Stimulated activated CD4-positive, alpha-beta T cell treated with anti-CD3 and anti-CD28 coated beads, TNF-alpha, amount 100 ng/mL, for 48 hours (primary cell): Measurements from ENCODE around the gene DLGAP3.

Source experiments
- DNase-seq, 3 donors: peaks; one replicate each; pipeline ENCODE4 v3.0.0-alpha.2; 2020; ENCODE audit warnings: low read depth in 3 of 3

DLGAP3 gene

GRCh38 chr1:34901919-34902318 lies 27.5 kb downstream of the DLGAP3 start:
- DNase-seq: no peak

- DNase-seq: no peak
These were observed 28.5 kb downstream of the DLGAP3 start for GRCh38 chr1:34900775-34901502.

GRCh38 chr1:34899906-34900305 lies 29.5 kb downstream of the DLGAP3 start:
- no peak for DNase-seq

GRCh38 chr1:34899471-34899870 lies 30.0 kb downstream of the DLGAP3 start:
- DNase-seq: no peak

GRCh38 chr1:34898330-34898761 lies 31.1 kb downstream of the DLGAP3 start:
- no peak for DNase-seq

- DNase-seq: no peak
These were observed 32.8 kb downstream of the DLGAP3 start for GRCh38 chr1:34896612-34897011.

GRCh38 chr1:34889705-34890104 lies 39.7 kb downstream of the DLGAP3 start:
- no peak for DNase-seq

GRCh38 chr1:34887593-34887992 lies 41.9 kb downstream of the DLGAP3 start:
- no peak for DNase-seq

GRCh38 chr1:34885405-34886247 lies 43.8 kb downstream of the DLGAP3 start:
- peak; percentile 35 to 68 (median 44) for DNase-seq

- DNase-seq: no peak
These were observed 44.5 kb downstream of the DLGAP3 start for GRCh38 chr1:34884961-34885360.

- no peak for DNase-seq
These were observed 44.9 kb downstream of the DLGAP3 start for GRCh38 chr1:34884536-34884935.

GRCh38 chr1:34879230-34879629 lies 50.2 kb downstream of the DLGAP3 start:
- no peak for DNase-seq

- DNase-seq: no peak
These were observed 53.0 kb downstream of the DLGAP3 start for GRCh38 chr1:34876406-34876805.

- no peak for DNase-seq
These were observed 55.0 kb downstream of the DLGAP3 start for GRCh38 chr1:34874296-34874952.

- no peak for DNase-seq
These were observed 57.3 kb downstream of the DLGAP3 start for GRCh38 chr1:34872133-34872503.

- no peak for DNase-seq
These were observed 57.9 kb downstream of the DLGAP3 start for GRCh38 chr1:34871443-34872132.

GRCh38 chr1:34870395-34870794 lies 59.1 kb downstream of the DLGAP3 start:
- no peak for DNase-seq

- no peak for DNase-seq
These were observed 59.7 kb downstream of the DLGAP3 start for GRCh38 chr1:34869760-34870159.

GRCh38 chr1:34868230-34869049 lies 61.0 kb downstream of the DLGAP3 start:
- no peak for DNase-seq

GRCh38 chr1:34867415-34867814 lies 62.0 kb downstream of the DLGAP3 start:
- DNase-seq: no peak

- no peak for DNase-seq
These were observed 62.7 kb downstream of the DLGAP3 start for GRCh38 chr1:34866762-34867109.
